GM18499 (cell line): Measurements from ENCODE around the gene GTF3C1.
"Not testable (repeated sequence)": the region's sequence is repeated elsewhere in the genome, so short reads cannot be mapped to it uniquely, and the experiment has no call there.

Source experiments
- ATAC-seq: cut with Tn5 transposase; IDR thresholded peaks from one replicate; pipeline ENCODE4 v1.9.1; 2021; ENCODE audit warnings: moderate number of reproducible peaks; ENCODE audit not compliant: insufficient read depth, unreplicated experiment

The GTF3C1 gene

GRCh38 chr16:27450196-27450549 is 99.5 kb downstream of the GTF3C1 start:
- ATAC-seq = no peak

GRCh38 chr16:27449434-27450195 is 100.1 kb downstream of the GTF3C1 start:
- no peak for ATAC-seq

DNA sequence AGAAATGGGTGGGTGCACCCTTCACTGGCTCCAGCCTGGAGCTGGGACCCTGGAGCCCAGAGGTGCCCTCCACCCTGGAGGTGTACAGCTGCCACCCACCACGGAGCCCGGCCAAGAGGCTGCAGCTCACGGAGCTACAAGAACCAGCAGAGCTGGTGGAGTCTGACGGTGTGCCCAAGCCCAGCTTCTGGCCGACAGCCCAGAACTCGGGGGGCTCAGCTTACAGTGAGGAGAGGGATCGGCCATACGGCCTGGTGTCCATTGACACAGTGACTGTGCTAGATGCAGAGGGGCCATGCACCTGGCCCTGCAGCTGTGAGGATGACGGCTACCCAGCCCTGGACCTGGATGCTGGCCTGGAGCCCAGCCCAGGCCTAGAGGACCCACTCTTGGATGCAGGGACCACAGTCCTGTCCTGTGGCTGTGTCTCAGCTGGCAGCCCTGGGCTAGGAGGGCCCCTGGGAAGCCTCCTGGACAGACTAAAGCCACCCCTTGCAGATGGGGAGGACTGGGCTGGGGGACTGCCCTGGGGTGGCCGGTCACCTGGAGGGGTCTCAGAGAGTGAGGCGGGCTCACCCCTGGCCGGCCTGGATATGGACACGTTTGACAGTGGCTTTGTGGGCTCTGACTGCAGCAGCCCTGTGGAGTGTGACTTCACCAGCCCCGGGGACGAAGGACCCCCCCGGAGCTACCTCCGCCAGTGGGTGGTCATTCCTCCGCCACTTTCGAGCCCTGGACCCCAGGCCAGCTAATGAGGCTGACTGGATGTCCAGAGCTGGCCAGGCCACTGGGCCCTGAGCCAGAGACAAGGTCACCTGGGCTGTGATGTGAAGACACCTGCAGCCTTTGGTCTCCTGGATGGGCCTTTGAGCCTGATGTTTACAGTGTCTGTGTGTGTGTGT is 100.9 kb downstream of the GTF3C1 start:
- ATAC-seq = no peak

DNA sequence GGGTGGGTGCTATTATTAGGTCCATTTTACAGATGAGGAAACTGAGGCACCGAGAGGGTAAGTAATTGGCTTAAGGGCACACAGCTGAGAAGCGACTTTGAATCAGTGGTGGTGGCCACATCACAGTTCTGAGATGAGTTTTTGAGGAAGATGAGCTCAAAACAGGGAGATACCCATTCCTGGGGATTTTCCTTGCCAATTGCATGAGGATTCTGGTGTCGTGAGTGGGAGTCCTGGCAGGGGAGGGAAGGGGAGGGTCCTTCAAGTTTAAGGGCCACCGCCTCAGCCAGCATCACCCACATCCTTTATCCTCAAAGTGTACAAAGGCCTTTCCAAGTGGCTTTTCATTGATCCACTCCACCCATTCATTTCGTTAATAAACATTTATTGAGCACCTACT is 102.4 kb downstream of the GTF3C1 start:
- no peak for ATAC-seq

DNA sequence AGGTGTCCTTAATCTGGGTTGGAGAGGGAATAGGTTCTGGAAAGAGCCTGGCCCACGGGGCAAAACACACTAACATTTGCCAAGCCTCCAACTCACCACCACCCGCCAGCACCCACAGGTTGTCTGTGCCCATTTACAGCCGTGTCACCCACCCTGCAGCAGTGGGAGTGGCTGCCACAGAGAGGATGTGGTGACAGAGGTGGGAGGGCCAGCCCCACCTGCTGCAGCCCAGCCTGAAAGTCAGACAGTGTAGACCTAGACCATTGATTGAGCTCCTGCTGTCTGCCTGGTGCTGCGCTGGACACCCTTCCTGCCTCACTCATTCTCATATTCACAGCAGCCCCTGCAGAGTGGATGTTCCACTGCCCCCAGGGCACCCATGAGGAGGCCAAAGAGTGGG is 103.0 kb downstream of the GTF3C1 start:
- ATAC-seq = no peak

DNA sequence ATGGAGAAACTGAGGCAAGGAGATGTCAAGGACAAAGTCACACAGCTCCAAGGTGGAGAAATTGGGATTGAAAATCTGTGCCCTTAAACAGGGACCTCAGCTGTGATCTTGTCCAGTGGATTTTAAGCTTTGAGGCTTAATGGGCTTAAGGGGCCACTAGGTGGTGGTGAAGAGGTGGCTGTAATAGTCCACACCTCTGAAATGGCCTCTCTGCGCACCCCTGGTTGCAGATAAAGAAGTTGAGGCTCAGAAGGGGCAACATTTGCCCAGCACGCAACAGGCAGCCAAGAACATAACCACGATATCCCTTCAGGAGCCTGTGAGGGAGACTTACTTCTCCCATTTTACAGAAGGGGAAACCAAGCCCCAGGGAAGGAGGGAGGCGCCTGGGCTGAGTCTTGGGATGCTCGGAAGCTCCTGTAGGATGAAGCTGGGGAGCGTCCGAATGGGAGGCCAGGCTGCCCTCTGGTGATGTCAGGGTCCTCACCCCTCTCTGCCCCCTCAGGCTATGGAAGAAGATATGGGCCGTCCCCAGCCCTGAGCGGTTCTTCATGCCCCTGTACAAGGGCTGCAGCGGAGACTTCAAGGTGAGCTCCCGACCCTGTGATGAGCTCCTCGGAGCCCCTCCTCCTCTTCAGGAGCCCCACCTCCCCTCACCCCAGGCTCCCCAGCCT is 104.1 kb downstream of the GTF3C1 start:
- ATAC-seq = no peak

DNA sequence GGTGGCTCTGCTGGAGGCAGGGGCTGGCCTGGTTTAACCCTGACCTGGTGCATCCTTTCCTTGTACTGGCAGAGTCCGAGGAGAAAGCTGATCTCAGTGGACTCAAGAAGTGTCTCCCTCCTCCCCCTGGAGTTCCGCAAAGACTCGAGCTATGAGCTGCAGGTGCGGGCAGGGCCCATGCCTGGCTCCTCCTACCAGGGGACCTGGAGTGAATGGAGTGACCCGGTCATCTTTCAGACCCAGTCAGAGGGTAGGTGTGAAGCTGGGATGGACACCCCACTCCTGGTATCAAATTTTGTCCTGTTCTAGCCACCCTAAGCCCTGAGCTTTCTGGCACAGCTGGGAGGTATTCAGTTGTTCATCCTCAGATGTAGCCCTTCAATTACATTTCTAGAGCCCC is 105.2 kb downstream of the GTF3C1 start:
- ATAC-seq = no peak

- ATAC-seq = no peak
Measured at GRCh38 chr16:27444015-27444414, 105.7 kb downstream of the GTF3C1 start.

DNA sequence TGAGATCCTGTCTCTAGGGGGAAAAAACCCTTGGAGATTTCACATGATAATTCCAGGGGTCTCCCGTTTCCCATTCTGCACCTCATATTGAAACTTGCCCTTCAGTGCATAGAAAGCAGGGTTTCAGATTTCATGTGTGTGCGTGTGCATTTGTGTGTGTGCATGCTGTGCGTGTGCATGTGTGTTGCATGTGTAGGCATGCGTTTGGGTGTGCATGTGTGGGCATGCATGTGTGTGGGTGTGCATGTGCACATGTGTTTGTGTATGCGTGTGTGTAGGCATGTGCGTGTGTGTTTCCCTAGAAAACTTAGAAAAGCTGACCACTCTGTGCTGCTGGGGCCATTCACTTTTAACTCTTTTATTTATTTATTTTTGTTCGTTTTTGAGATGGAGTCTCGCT is 107.7 kb downstream of the GTF3C1 start:
- no peak for ATAC-seq

DNA sequence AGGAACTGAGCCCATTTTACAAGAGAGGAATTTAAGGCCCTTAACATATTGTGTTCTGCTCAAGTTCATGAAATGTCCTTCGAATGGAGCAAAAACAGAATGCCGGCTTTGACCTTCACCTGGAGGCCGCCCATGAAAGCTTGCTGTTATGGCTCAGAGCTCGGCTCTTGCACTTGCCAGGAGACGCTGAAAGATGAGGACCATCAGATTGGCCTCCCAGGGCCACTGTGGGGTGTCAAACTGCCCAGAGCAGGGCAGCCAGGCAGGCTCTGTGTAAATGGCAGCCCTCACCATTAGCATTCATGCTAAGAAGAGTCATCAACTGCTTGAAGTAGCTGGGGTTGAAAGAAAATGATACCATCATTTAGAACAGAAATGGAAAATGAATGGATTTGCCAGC is 108.4 kb downstream of the GTF3C1 start:
- ATAC-seq = no peak

GRCh38 chr16:27439271-27440018 is 110.3 kb downstream of the GTF3C1 start:
- ATAC-seq = no peak

DNA sequence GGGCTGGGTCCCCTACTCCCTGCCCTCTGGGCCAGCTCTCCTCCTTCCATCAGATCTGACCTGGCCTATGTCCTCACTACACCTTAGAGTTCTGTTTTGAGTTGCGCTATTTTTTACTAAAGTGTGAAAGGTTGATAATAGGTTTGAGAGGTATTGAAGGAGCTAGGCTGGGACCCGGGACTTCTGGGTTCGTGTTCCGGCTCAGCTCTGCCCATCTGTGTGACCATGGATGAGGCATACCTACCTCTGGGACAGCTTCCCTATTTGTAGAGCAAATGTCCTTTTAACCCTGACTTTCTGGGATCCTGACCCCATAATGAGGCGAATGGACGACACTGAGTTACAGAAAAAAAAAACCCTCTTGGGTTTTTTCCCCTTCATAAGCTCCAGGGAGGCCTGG is 111.8 kb downstream of the GTF3C1 start:
- no peak for ATAC-seq

- ATAC-seq = no peak
Measured at GRCh38 chr16:27436921-27437650, 112.6 kb downstream of the GTF3C1 start.

- no peak for ATAC-seq
Measured at GRCh38 chr16:27436065-27436464, 113.6 kb downstream of the GTF3C1 start.

DNA sequence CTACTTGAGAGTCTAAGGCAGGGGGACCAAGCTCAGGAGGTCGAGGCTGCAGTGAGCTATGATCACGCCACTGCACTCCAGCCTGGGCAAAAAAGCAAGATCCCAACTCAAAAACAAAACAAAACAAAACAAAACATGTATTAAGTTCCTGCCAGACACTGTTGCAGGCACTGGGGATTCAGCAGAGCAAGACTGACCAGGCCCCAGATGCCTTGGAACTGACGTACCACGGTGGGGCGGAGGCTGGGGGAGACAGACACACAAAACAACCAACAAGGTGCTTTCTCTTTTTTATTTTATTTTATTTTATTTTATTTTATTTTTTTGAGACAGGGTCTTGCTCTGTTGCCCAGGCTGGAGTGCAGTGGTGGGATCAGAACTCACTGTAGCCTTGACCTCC is 114.6 kb downstream of the GTF3C1 start:
- not testable (repeated sequence) for ATAC-seq

DNA sequence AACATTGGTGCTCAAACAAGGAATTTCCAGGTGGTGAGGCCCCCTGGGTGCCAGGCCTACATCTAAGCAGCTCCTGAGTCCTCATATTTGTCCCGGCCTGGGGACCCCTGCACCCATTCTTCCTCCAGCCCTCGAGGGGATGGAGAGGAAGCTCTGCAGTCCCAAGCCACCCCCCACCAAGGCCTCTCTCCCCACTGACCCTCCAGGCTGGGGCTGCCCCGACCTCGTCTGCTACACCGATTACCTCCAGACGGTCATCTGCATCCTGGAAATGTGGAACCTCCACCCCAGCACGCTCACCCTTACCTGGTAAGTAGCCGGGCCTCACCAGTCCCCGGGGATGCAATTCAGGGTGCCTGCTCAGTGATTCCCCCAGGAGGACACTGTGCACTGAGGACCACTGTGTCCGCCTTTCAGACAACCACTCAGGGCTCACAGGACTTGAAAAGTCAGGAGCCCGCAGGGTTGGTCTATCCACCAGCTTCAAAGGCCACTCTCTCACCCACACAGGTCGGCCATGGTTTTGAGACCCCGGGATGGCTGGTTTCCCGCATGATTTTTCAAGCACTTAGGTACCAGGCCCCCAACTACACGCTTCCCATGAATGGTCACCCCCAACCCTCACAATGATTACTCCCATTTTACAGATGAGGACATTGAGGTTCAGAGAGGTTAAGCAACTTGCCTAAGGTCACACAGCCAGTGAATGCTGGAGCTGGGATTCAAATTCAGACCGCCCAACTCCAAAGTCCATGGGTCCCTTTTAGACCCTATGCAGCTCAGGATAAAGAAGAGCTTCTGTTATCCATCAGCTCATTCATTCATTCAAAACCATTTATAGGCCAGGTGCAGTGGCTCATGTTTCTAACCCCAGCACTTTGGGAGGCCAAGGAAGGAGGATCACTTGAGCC is 115.3 kb downstream of the GTF3C1 start:
- no peak for ATAC-seq

- ATAC-seq = no peak
Measured at GRCh38 chr16:27433636-27434035, 116.1 kb downstream of the GTF3C1 start.

- ATAC-seq = not testable (repeated sequence)
Measured at GRCh38 chr16:27433191-27433590, 116.5 kb downstream of the GTF3C1 start.

DNA sequence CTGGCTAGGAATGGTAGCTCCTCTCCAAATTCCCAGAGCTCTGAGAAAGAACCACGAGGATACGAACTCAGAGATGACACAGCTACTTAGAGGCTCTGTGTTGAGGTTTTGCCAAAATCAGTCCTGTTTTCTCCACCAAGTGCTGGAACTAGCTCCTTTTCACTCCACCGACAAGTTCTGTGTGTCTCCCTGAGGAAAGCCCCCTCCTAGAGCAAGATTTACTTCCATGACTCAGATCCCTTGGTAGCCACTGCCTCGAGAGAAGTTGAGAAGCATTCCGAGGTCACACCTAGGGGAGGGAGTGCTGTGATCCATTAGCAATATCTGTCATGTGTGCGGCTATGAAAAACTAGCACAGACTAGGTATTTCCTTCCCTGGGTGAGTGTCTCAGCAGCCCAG is 117.2 kb downstream of the GTF3C1 start:
- ATAC-seq = no peak
